ENCODE results near the gene KCNMB4. TPM values are rescaled to one million over a fixed set of nuclear protein-coding genes. Genes with fewer than 3 reads are reported as not detected.
A peak's percentile ranks its signal among the peaks of the same experiment; 100 is the strongest.

KCNMB4 gene
- total RNA-seq, 1 experiment from 2014 or later: 6.3 TPM

DNA sequence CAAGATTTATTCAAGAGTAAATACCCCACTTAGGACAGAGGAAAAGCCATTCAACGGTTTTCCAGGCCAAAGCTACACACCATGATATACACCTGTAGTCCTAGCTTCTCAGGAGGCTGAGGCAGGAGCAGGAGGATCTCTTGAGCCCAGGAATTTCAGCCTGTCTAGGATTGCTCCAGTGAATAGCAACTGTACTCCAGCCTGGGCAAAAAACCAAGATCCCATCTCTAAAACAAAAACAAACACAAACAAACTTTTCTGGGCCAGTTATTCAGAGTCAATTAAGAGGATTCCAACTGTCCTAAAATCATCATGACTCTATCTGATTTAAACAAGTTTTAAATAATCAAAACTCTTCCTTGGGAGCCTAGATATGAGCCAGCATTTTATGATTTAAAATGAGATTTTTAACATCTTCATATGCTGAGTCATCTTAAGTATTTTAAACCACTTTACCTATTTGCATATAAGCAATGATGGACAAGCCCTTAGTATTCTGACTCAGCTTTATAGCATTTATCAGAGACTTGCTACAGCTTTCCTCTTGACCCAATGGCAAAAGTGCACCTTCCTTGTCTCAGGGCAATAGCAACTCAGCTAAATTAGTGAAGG lies 77.1 kb downstream of the KCNMB4 start:
- peak overlapping the region; percentile 49; the same call in 1 of the 2 replicates for H3K27ac ChIP-seq
- ChIA-PET POLR2A (ENCODE audit: unreplicated experiment) (no interaction called here), CTCF (no interaction called here)
- H3K79me2 ChIP-seq (ENCODE audit: low read depth): no peaks in the 10 kb centered on the region
- no peaks in the 10 kb centered on the region for H3K36me3 ChIP-seq (ENCODE audit: low read depth)
- H3F3A ChIP-seq (ENCODE audit: insufficient read depth, low read depth): peaks cover 4% of the 10 kb centered on the region; the same call in 1 of the 2 replicates
- DNase-seq: no peak
- no peaks in the 10 kb centered on the region for H3K9me2 ChIP-seq (ENCODE audit: insufficient read depth)
- H3K9me3 ChIP-seq (ENCODE audit: insufficient read depth, low read depth): peaks cover 6% of the 10 kb centered on the region; the same call in 1 of the 2 replicates
- no peak overlapping the region for H2AFZ ChIP-seq
- BruUV-seq (replicated peaks): no TSS peak
- no peak overlapping the region; the same call in 1 of the 2 replicates for H3K4me2 ChIP-seq
- TF ChIP-seq, protein P1, sequence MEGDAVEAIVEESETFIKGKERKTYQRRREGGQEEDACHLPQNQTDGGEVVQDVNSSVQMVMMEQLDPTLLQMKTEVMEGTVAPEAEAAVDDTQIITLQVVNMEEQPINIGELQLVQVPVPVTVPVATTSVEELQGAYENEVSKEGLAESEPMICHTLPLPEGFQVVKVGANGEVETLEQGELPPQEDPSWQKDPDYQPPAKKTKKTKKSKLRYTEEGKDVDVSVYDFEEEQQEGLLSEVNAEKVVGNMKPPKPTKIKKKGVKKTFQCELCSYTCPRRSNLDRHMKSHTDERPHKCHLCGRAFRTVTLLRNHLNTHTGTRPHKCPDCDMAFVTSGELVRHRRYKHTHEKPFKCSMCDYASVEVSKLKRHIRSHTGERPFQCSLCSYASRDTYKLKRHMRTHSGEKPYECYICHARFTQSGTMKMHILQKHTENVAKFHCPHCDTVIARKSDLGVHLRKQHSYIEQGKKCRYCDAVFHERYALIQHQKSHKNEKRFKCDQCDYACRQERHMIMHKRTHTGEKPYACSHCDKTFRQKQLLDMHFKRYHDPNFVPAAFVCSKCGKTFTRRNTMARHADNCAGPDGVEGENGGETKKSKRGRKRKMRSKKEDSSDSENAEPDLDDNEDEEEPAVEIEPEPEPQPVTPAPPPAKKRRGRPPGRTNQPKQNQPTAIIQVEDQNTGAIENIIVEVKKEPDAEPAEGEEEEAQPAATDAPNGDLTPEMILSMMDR (conservative IDR thresholded peaks at IDR 0.05): no peak
- no peak for TF ChIP-seq EZH2 (IDR thresholded peaks at IDR 0.05; ENCODE audit: low read depth)
- intact Hi-C loops (cut with micrococcal nuclease; ENCODE audit: unreplicated experiment): no loop called here
- peaks cover 27% of the 10 kb centered on the region for H3K4me1 ChIP-seq (replicated peaks; ENCODE audit: insufficient read depth)
- H3K27me3 ChIP-seq (ENCODE audit: insufficient read depth, low read depth): no peaks in the 10 kb centered on the region
- H3K4me3 ChIP-seq: no peak overlapping the region
- no peaks in the 10 kb centered on the region for H4K20me1 ChIP-seq (ENCODE audit: insufficient read depth)

DNA sequence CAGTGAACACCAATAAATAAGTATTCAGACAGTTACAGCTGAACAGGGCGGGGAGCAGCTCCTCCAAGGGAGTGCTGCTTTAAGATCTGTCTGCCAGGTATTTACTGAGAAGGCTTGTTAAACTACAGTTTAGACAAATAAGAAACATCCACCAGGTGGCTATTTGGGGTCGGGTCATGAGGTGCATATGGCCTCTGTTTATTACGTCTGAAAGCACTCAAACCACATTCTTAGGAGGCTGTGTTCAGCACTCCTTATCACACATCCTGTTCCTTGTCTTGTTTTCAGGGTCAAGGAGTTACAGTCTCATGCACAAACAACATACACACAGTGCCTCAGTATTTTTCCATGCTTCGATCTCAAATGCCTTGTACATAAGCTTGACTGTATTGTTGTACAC lies 78.8 kb downstream of the KCNMB4 start:
- Histone ChIP-seq H3K27ac (no peak overlapping the region), H2AFZ (no peak overlapping the region), H4K20me1 (ENCODE audit: insufficient read depth) (no peaks in the 10 kb centered on the region), H3K79me2 (ENCODE audit: low read depth) (no peaks in the 10 kb centered on the region), H3K4me2 (no peak overlapping the region), H3K27me3 (ENCODE audit: insufficient read depth, low read depth) (no peaks in the 10 kb centered on the region), H3K4me1 (replicated peaks; ENCODE audit: insufficient read depth) (peaks cover 42% of the 10 kb centered on the region), H3K4me3 (no peak overlapping the region), H3F3A (ENCODE audit: insufficient read depth, low read depth) (peaks cover 21% of the 10 kb centered on the region), H3K9me2 (ENCODE audit: insufficient read depth) (no peaks in the 10 kb centered on the region), H3K9me3 (ENCODE audit: insufficient read depth, low read depth) (peaks cover 8% of the 10 kb centered on the region), H3K36me3 (ENCODE audit: low read depth) (no peaks in the 10 kb centered on the region)
- peak in 1 of 2 experiments; percentile 48 for DNase-seq
- POLR2A ChIA-PET (ENCODE audit: unreplicated experiment): no interaction called here
- intact Hi-C loops (cut with micrococcal nuclease; ENCODE audit: unreplicated experiment): no loop called here
- CTCF ChIA-PET: no interaction called here
- no TSS peak for BruUV-seq (replicated peaks)
- TF ChIP-seq, protein P1 (conservative IDR thresholded peaks at IDR 0.05): no peak
- no peak for TF ChIP-seq EZH2 (IDR thresholded peaks at IDR 0.05; ENCODE audit: low read depth)

DNA sequence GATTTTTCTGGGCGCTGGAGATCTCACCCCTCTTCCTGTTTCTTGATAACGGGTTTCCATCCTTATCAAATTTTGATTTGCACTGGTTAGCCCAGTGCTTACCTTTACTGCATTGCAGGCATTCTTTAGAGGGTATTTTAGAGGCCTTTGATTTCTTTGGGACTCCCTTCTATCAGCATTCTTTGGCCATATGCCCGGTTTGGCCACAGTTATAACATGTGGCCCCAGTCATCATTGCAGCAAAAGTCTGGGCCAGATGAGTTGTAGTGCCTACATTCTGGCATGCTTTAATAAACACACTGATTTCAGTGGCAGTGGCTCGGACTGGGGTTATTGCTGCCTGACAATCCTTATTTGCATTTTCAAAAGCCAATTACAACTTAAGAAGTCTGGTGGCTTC lies 82.3 kb downstream of the KCNMB4 start:
- no TSS peak for BruUV-seq (replicated peaks)
- intact Hi-C loops (cut with micrococcal nuclease; ENCODE audit: unreplicated experiment): loop anchor here (2.0 kb wide), 1 partner anchor 82 kb away; the partner anchor contains the start of gene KCNMB4

More for the DNA sequence above, 82.3 kb downstream of the KCNMB4 start:
- H4K20me1 ChIP-seq (ENCODE audit: insufficient read depth): no peaks in the 10 kb centered on the region
- peak in 1 of 2 experiments; percentile 11 for DNase-seq
- H3K4me2 ChIP-seq: peak overlapping the region; percentile 72
- peaks cover 43% of the 10 kb centered on the region for H3K4me1 ChIP-seq (replicated peaks; ENCODE audit: insufficient read depth)
- H3K79me2 ChIP-seq (ENCODE audit: low read depth): no peaks in the 10 kb centered on the region
- H3K4me3 ChIP-seq: peak overlapping the region; percentile 38; the same call in 1 of the 2 replicates
- H3K9me2 ChIP-seq (ENCODE audit: insufficient read depth): no peaks in the 10 kb centered on the region
- ChIA-PET POLR2A (ENCODE audit: unreplicated experiment) (no interaction called here), CTCF (no interaction called here)
- peaks cover 30% of the 10 kb centered on the region for H3F3A ChIP-seq (ENCODE audit: insufficient read depth, low read depth)
- H3K9me3 ChIP-seq (ENCODE audit: insufficient read depth, low read depth): peaks cover 26% of the 10 kb centered on the region
- H3K27me3 ChIP-seq (ENCODE audit: insufficient read depth, low read depth): no peaks in the 10 kb centered on the region
- TF ChIP-seq, protein P1 (conservative IDR thresholded peaks at IDR 0.05): no peak
- no peak for TF ChIP-seq EZH2 (IDR thresholded peaks at IDR 0.05; ENCODE audit: low read depth)
- H3K27ac ChIP-seq: peak overlapping the region; percentile 86
- H3K36me3 ChIP-seq (ENCODE audit: low read depth): 0 out of 2 replicates have a peak, but pooled peaks cover 3% of the 10 kb centered on the region
- H2AFZ ChIP-seq: peak overlapping the region; percentile 76
